GM23338 (cell line): ENCODE results near the gene NLRP10. TPM values are rescaled to one million over a fixed set of nuclear protein-coding genes. Genes with fewer than 3 reads are reported as not detected.
A peak's percentile ranks its signal among the peaks of the same experiment; 100 is the strongest.

Experiments used
- ATAC-seq: fragments of 200-7000 bp; cut with Tn5 transposase; 3 replicates; pipeline ENCODE4 v1.9.1; 2020
- DNase-seq: peaks from one replicate; pipeline ENCODE4 v3.0.0-alpha.2; 2015; ENCODE audit warnings: low spot score
- H2AFZ ChIP-seq: fragments of 200-600 bp; sonication (generic); 2 replicates; pipeline ENCODE4 v1.8.0; 2016; ENCODE audit warnings: antibody characterized with exemption, mild to moderate bottlenecking, moderate library complexity
- H3F3A ChIP-seq: fragments of 200-600 bp; sonication (generic); replicated peaks from 2 replicates; pipeline ENCODE4 v1.8.0; 2017; ENCODE audit warnings: antibody characterized with exemption, mixed run types, low read depth
- H3K27ac ChIP-seq: fragments of 200-600 bp; sonication (generic); 2 replicates; pipeline ENCODE4 v1.6.1; 2016; ENCODE audit warnings: low read depth
- H3K27me3 ChIP-seq: fragments of 200-600 bp; sonication (generic); 2 replicates; pipeline ENCODE4 v1.8.0; 2016; ENCODE audit warnings: mild to moderate bottlenecking, mixed run types, moderate library complexity; ENCODE audit not compliant: insufficient read depth
- H3K36me3 ChIP-seq: fragments of 200-600 bp; sonication (generic); 2 replicates; pipeline ENCODE4 v1.8.0; 2016; ENCODE audit warnings: mild to moderate bottlenecking; ENCODE audit not compliant: insufficient read depth
- H3K4me1 ChIP-seq: fragments of 200-600 bp; sonication (generic); 2 replicates; pipeline ENCODE4 v1.8.0; 2016; ENCODE audit warnings: mild to moderate bottlenecking, moderate library complexity; ENCODE audit not compliant: insufficient read depth
- H3K4me2 ChIP-seq: fragments of 200-600 bp; sonication (generic); 2 replicates; pipeline ENCODE4 v1.7.1; 2017; ENCODE audit warnings: mixed run types
- H3K4me3 ChIP-seq: fragments of 200-600 bp; sonication (generic); 2 replicates; pipeline ENCODE4 v1.6.1; 2016; ENCODE audit warnings: mixed run types
- H3K79me2 ChIP-seq: fragments of 200-600 bp; sonication (generic); replicated peaks from 2 replicates; pipeline ENCODE4 v1.8.0; 2017; ENCODE audit warnings: mild to moderate bottlenecking; ENCODE audit not compliant: insufficient read depth
- H3K9me2 ChIP-seq: fragments of 200-600 bp; sonication (generic); 2 replicates; pipeline ENCODE4 v1.8.0; 2017; ENCODE audit not compliant: insufficient read depth
- H4K20me1 ChIP-seq: fragments of 200-600 bp; sonication (generic); replicated peaks from 2 replicates; pipeline ENCODE4 v1.8.0; 2017; ENCODE audit warnings: mild to moderate bottlenecking; ENCODE audit not compliant: insufficient read depth
- H3K27ac Mint-ChIP-seq: 2 replicates; pipeline ENCODE4 v1.8.0; 2020; ENCODE audit warnings: inconsistent platforms, mild to moderate bottlenecking, moderate library complexity, mixed read lengths
- H3K27me3 Mint-ChIP-seq: 3 replicates; pipeline ENCODE4 v1.8.0; 2022; ENCODE audit warnings: low read depth, mild to moderate bottlenecking, moderate library complexity, mixed read lengths, inconsistent platforms; ENCODE audit not compliant: insufficient read depth, poor library complexity
- H3K36me3 Mint-ChIP-seq: 3 replicates; pipeline ENCODE4 v1.8.0; 2021; ENCODE audit warnings: low read depth, mild to moderate bottlenecking, inconsistent platforms, moderate library complexity, mixed read lengths
- H3K4me1 Mint-ChIP-seq: 3 replicates; pipeline ENCODE4 v1.8.0; 2020; ENCODE audit warnings: mild to moderate bottlenecking, inconsistent platforms, mixed read lengths
- H3K4me3 Mint-ChIP-seq: 3 replicates; pipeline ENCODE4 v1.8.0; 2021; ENCODE audit warnings: moderate library complexity, mild to moderate bottlenecking, inconsistent platforms, mixed read lengths
- H3K9me3 Mint-ChIP-seq: 3 replicates; pipeline ENCODE4 v1.8.0; 2020; ENCODE audit warnings: moderate library complexity, mild to moderate bottlenecking, inconsistent platforms, mixed read lengths
- EZH2 ChIP-seq: fragments of 200-600 bp; sonication (generic); IDR thresholded peaks from one replicate; pipeline ENCODE4 v1.8.0; 2017; ENCODE audit warnings: antibody characterized with exemption, mild to moderate bottlenecking, low read depth; ENCODE audit not compliant: unreplicated experiment
- JUNB ChIP-seq: IDR thresholded peaks from one replicate; pipeline ENCODE4 v1.6.1; 2016; ENCODE audit warnings: antibody characterized with exemption; ENCODE audit not compliant: unreplicated experiment
- ZNF114 ChIP-seq: fragments of 250-450 bp; sonication (Bioruptor Pico); IDR thresholded peaks from 2 replicates; pipeline ENCODE4 v1.5.0; 2020; ENCODE audit warnings: mild to moderate bottlenecking, moderate library complexity
- polyA plus RNA-seq: library from polyadenylated mRNA; unstranded; fragments of >200 nt; fragmentation: Nextera tagmentation; extraction: Ambion mirVana; gene quantifications from 2 replicates; pipeline ENCODE4 v1.2.1, GENCODE V29; 2016
- total RNA-seq: library from RNA; depleted of rRNA; stranded (reverse); fragments of >200 nt; shearing (Covaris generic); gene quantifications from 2 replicates; pipeline ENCODE4 v1.2.3, GENCODE V29; 2014
- TF ChIP-seq, protein P1 (sequence below): fragments of 250-450 bp; sonication (Bioruptor Pico); IDR thresholded peaks from 2 replicates; pipeline ENCODE4 v1.5.0; 2020; ENCODE audit warnings: mild to moderate bottlenecking, moderate library complexity
- TF ChIP-seq, protein P2 (sequence below): IDR thresholded peaks from one replicate; pipeline ENCODE4 v1.6.1; 2018; ENCODE audit warnings: antibody characterized with exemption; ENCODE audit not compliant: unreplicated experiment
- TF ChIP-seq, protein P3 (sequence below): IDR thresholded peaks from 2 replicates; pipeline ENCODE4 v1.6.1; 2016; ENCODE audit warnings: antibody characterized with exemption

The NLRP10 gene
- total and polyA plus RNA-seq, 2 experiments from 2014 or later = 1.1 to 4.3 TPM

DNA sequence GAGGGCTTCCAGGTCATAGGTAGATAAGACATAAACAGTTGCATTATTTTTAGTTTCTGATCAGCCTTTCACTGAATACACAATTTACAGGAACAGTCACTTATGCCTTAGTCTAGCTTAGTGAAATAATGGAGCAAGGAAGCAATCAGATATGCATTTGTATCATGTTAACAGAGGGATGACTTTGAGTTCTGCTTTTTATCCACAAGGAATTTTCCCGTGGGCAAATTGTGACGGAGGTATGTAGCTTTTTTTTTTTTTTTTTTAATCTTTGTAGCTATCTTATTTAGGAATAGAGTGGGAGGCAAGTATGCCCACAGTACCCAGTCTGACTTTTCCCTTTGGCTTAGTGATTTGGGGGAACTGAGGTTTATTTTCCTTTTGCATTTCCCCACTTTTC, 3.4 kb upstream of the NLRP10 start:
- Histone ChIP-seq H3K79me2 (peaks cover 17% of the 10 kb centered on the region), H4K20me1 (no peaks in the 10 kb centered on the region), H3K36me3 (no peaks in the 10 kb centered on the region), H3K4me2 (peak overlapping the region; percentile 77), H3K27me3 (no peaks in the 10 kb centered on the region), H3K4me1 (peaks cover 44% of the 10 kb centered on the region), H3K27ac (no peak overlapping the region), H3K4me3 (peak overlapping the region; percentile 47), H3K9me2 (peaks cover 8% of the 10 kb centered on the region), H2AFZ (no peak overlapping the region), H3F3A (0 out of 2 replicates have a peak, but pooled peaks cover 3% of the 10 kb centered on the region)
- Mint-ChIP-seq H3K27ac (0 out of 2 replicates have a peak overlapping the region, but pooled peaks have one; percentile 24), H3K9me3 (no peaks in the 10 kb centered on the region), H3K4me1 (peaks cover 41% of the 10 kb centered on the region), H3K27me3 (peaks cover 6% of the 10 kb centered on the region), H3K36me3 (peaks cover 4% of the 10 kb centered on the region; the same call in 1 of the 3 replicates), H3K4me3 (peak overlapping the region; percentile 42; the same call in 1 of the 3 replicates)
- DNase-seq (no peak), ATAC-seq (no peak)
- TF ChIP-seq JUNB = no peak
- TF ChIP-seq, protein P1, sequence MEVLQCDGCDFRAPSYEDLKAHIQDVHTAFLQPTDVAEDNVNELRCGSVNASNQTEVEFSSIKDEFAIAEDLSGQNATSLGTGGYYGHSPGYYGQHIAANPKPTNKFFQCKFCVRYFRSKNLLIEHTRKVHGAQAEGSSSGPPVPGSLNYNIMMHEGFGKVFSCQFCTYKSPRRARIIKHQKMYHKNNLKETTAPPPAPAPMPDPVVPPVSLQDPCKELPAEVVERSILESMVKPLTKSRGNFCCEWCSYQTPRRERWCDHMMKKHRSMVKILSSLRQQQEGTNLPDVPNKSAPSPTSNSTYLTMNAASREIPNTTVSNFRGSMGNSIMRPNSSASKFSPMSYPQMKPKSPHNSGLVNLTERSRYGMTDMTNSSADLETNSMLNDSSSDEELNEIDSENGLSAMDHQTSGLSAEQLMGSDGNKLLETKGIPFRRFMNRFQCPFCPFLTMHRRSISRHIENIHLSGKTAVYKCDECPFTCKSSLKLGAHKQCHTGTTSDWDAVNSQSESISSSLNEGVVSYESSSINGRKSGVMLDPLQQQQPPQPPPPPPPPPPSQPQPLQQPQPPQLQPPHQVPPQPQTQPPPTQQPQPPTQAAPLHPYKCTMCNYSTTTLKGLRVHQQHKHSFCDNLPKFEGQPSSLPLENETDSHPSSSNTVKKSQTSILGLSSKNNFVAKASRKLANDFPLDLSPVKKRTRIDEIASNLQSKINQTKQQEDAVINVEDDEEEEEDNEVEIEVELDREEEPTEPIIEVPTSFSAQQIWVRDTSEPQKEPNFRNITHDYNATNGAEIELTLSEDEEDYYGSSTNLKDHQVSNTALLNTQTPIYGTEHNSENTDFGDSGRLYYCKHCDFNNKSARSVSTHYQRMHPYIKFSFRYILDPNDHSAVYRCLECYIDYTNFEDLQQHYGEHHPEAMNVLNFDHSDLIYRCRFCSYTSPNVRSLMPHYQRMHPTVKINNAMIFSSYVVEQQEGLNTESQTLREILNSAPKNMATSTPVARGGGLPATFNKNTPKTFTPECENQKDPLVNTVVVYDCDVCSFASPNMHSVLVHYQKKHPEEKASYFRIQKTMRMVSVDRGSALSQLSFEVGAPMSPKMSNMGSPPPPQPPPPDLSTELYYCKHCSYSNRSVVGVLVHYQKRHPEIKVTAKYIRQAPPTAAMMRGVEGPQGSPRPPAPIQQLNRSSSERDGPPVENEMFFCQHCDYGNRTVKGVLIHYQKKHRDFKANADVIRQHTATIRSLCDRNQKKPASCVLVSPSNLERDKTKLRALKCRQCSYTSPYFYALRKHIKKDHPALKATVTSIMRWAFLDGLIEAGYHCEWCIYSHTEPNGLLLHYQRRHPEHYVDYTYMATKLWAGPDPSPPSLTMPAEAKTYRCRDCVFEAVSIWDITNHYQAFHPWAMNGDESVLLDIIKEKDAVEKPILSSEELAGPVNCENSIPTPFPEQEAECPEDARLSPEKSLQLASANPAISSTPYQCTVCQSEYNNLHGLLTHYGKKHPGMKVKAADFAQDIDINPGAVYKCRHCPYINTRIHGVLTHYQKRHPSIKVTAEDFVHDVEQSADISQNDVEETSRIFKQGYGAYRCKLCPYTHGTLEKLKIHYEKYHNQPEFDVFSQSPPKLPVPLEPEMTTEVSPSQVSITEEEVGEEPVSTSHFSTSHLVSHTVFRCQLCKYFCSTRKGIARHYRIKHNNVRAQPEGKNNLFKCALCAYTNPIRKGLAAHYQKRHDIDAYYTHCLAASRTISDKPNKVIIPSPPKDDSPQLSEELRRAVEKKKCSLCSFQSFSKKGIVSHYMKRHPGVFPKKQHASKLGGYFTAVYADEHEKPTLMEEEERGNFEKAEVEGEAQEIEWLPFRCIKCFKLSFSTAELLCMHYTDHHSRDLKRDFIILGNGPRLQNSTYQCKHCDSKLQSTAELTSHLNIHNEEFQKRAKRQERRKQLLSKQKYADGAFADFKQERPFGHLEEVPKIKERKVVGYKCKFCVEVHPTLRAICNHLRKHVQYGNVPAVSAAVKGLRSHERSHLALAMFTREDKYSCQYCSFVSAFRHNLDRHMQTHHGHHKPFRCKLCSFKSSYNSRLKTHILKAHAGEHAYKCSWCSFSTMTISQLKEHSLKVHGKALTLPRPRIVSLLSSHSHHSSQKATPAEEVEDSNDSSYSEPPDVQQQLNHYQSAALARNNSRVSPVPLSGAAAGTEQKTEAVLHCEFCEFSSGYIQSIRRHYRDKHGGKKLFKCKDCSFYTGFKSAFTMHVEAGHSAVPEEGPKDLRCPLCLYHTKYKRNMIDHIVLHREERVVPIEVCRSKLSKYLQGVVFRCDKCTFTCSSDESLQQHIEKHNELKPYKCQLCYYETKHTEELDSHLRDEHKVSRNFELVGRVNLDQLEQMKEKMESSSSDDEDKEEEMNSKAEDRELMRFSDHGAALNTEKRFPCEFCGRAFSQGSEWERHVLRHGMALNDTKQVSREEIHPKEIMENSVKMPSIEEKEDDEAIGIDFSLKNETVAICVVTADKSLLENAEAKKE (CRISPR knock-in tag) = no peak
- TF ChIP-seq, protein P2, sequence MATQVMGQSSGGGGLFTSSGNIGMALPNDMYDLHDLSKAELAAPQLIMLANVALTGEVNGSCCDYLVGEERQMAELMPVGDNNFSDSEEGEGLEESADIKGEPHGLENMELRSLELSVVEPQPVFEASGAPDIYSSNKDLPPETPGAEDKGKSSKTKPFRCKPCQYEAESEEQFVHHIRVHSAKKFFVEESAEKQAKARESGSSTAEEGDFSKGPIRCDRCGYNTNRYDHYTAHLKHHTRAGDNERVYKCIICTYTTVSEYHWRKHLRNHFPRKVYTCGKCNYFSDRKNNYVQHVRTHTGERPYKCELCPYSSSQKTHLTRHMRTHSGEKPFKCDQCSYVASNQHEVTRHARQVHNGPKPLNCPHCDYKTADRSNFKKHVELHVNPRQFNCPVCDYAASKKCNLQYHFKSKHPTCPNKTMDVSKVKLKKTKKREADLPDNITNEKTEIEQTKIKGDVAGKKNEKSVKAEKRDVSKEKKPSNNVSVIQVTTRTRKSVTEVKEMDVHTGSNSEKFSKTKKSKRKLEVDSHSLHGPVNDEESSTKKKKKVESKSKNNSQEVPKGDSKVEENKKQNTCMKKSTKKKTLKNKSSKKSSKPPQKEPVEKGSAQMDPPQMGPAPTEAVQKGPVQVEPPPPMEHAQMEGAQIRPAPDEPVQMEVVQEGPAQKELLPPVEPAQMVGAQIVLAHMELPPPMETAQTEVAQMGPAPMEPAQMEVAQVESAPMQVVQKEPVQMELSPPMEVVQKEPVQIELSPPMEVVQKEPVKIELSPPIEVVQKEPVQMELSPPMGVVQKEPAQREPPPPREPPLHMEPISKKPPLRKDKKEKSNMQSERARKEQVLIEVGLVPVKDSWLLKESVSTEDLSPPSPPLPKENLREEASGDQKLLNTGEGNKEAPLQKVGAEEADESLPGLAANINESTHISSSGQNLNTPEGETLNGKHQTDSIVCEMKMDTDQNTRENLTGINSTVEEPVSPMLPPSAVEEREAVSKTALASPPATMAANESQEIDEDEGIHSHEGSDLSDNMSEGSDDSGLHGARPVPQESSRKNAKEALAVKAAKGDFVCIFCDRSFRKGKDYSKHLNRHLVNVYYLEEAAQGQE = no peak
- TF ChIP-seq, protein P3, sequence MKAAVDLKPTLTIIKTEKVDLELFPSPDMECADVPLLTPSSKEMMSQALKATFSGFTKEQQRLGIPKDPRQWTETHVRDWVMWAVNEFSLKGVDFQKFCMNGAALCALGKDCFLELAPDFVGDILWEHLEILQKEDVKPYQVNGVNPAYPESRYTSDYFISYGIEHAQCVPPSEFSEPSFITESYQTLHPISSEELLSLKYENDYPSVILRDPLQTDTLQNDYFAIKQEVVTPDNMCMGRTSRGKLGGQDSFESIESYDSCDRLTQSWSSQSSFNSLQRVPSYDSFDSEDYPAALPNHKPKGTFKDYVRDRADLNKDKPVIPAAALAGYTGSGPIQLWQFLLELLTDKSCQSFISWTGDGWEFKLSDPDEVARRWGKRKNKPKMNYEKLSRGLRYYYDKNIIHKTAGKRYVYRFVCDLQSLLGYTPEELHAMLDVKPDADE = no peak
- TF ChIP-seq EZH2 = no peak
- no peak for TF ChIP-seq ZNF114 (CRISPR knock-in tag)
